OCI-LY7 (cell line): ENCODE measurements around the gene TRMT11. TPM values are rescaled to one million over a fixed set of nuclear protein-coding genes. Genes with fewer than 3 reads are reported as not detected.

ENCODE experiments used
- BruUV-seq: library from RNA; stranded (reverse); fragments of 400-500 nt; replicated peaks from 2 replicates; lab custom pipeline; 2021; lab: Mats Ljungman, UMichigan
- CTCF ChIA-PET: fragments of 300-600 bp; sonication (Branson Sonifier 250); formaldehyde crosslinking; loops from one replicate; lab custom pipeline; 2022; ENCODE audit warnings: antibody characterized with exemption; ENCODE audit not compliant: unreplicated experiment; lab: Charles Lee
- POLR2A ChIA-PET: fragments of 300-600 bp; sonication (Branson Sonifier 250); formaldehyde crosslinking; loops from one replicate; lab custom pipeline; 2022; ENCODE audit warnings: antibody characterized with exemption; lab: Charles Lee
- DNase-seq: peaks from one replicate; pipeline ENCODE4 v3.0.0-alpha.2; 2015; ENCODE audit warnings: low spot score
- H2AFZ ChIP-seq: fragments of 200-600 bp; sonication (generic), shearing (Covaris generic); 2 replicates; pipeline ENCODE4 v1.6.1; 2014; ENCODE audit warnings: mild to moderate bottlenecking, antibody characterized with exemption, low read length, moderate library complexity
- H3K27ac ChIP-seq: fragments of 200-600 bp; sonication (generic); 2 replicates; pipeline ENCODE4 v1.5.1; 2014; ENCODE audit warnings: mixed run types, low read depth, mild to moderate bottlenecking, moderate library complexity, low read length, inconsistent platforms; ENCODE audit not compliant: poor library complexity, severe bottlenecking
- H3K36me3 ChIP-seq: fragments of 200-600 bp; sonication (generic); 2 replicates; pipeline ENCODE4 v1.6.1; 2014; ENCODE audit warnings: mild to moderate bottlenecking, antibody characterized with exemption, low read length, moderate library complexity, mixed read lengths; ENCODE audit not compliant: insufficient read depth
- H3K4me1 ChIP-seq: fragments of 200-600 bp; sonication (generic); 2 replicates; pipeline ENCODE4 v1.5.1; 2014; ENCODE audit warnings: mild to moderate bottlenecking, low read length; ENCODE audit not compliant: insufficient read depth, poor library complexity, severe bottlenecking
- H3K4me2 ChIP-seq: fragments of 200-600 bp; sonication (generic); 2 replicates; pipeline ENCODE4 v1.6.1; 2014; ENCODE audit warnings: mild to moderate bottlenecking, low read length
- H3K4me3 ChIP-seq: fragments of 200-600 bp; sonication (generic); 2 replicates; pipeline ENCODE4 v1.5.1; 2014; ENCODE audit warnings: mild to moderate bottlenecking, low read depth, low read length; ENCODE audit not compliant: poor library complexity, severe bottlenecking
- H3K79me2 ChIP-seq: fragments of 200-600 bp; sonication (generic); 2 replicates; pipeline ENCODE4 v1.6.1; 2016; ENCODE audit warnings: low read depth, mild to moderate bottlenecking, low read length, moderate library complexity, mixed read lengths; ENCODE audit not compliant: insufficient read depth
- H3K9me2 ChIP-seq: fragments of 200-600 bp; sonication (generic); 2 replicates; pipeline ENCODE4 v1.6.1; 2016; ENCODE audit warnings: mild to moderate bottlenecking, low read length, mixed read lengths; ENCODE audit not compliant: insufficient read depth
- H3K9me3 ChIP-seq: fragments of 200-600 bp; sonication (generic); 2 replicates; pipeline ENCODE4 v1.6.1; 2014; ENCODE audit warnings: mild to moderate bottlenecking, mixed run types, low read length, mixed read lengths
- H4K20me1 ChIP-seq: fragments of 200-600 bp; sonication (generic); 2 replicates; pipeline ENCODE4 v1.6.1; 2014; ENCODE audit warnings: mild to moderate bottlenecking, antibody characterized with exemption, low read length, moderate library complexity, mixed read lengths; ENCODE audit not compliant: insufficient read depth
- EZH2phosphoT487 ChIP-seq: fragments of 200-600 bp; sonication (generic); IDR thresholded peaks from 2 replicates; pipeline ENCODE4 v1.6.1; 2018; ENCODE audit warnings: low read depth, borderline replicate concordance, mild to moderate bottlenecking, mixed run types, antibody characterized with exemption, low read length, moderate library complexity, mixed read lengths
- intact Hi-C: fragments of 100-400 bp; cut with micrococcal nuclease; formaldehyde crosslinking; loops from one replicate; pipeline ENCODE4 v1.10.0; 2022; ENCODE audit not compliant: unreplicated experiment
- total RNA-seq, 2 experiments: library from RNA; depleted of rRNA in 1 of 2; stranded (reverse); fragments of >200 nt in 1 of 2; shearing (Covaris generic) in 1 of 2; gene quantifications; 2 replicates each; pipeline ENCODE4 v1.2.3, GENCODE V29; 2014 to 2022
- TF ChIP-seq, protein P1 (sequence below): fragments of 200-600 bp; sonication (generic); conservative IDR thresholded peaks from 2 replicates; pipeline ENCODE4 v1.5.1; 2014; ENCODE audit warnings: mild to moderate bottlenecking, antibody characterized with exemption, low read length, moderate library complexity, mixed read lengths

TRMT11 gene
- total RNA-seq, 2 experiments from 2014 or later = 32.9 to 46.8 TPM

DNA sequence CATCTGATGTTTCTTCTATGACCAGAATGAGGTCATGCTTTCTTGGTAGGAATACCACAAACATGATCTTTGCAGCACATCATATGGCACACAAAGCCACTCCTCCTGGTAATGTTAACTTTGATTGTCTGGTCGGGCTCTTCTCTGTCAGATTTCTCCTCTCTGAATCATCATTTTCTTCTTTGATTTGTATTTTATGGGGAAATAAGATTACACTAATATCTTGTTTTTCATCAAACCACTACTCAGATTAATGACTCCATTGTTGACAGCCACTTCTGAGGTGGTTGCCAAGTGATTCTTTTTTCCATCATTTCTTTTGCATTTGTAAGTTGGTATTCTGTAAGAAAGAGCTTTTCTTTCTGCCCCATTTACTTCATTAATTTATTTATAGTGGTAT is 29.5 kb downstream of the TRMT11 start:
- Histone ChIP-seq H2AFZ (no peak overlapping the region), H3K4me1 (no peaks in the 10 kb centered on the region), H3K36me3 (peaks cover 90% of the 10 kb centered on the region), H4K20me1 (no peaks in the 10 kb centered on the region), H3K79me2 (no peaks in the 10 kb centered on the region), H3K4me3 (no peak overlapping the region), H3K9me2 (no peaks in the 10 kb centered on the region), H3K27ac (no peak overlapping the region), H3K4me2 (no peak overlapping the region), H3K9me3 (no peaks in the 10 kb centered on the region)
- BruUV-seq = no TSS peak
- DNase-seq = no peak
- CTCF ChIA-PET = no interaction called here
- intact Hi-C loops = no loop called here
- POLR2A ChIA-PET = interaction anchor here (0.5 to 1.2 kb wide), 3 partner anchors 10 to 385 kb away, joined by 3 read pairs; no protein-coding TSS in a partner anchor
- TF ChIP-seq, protein P1, sequence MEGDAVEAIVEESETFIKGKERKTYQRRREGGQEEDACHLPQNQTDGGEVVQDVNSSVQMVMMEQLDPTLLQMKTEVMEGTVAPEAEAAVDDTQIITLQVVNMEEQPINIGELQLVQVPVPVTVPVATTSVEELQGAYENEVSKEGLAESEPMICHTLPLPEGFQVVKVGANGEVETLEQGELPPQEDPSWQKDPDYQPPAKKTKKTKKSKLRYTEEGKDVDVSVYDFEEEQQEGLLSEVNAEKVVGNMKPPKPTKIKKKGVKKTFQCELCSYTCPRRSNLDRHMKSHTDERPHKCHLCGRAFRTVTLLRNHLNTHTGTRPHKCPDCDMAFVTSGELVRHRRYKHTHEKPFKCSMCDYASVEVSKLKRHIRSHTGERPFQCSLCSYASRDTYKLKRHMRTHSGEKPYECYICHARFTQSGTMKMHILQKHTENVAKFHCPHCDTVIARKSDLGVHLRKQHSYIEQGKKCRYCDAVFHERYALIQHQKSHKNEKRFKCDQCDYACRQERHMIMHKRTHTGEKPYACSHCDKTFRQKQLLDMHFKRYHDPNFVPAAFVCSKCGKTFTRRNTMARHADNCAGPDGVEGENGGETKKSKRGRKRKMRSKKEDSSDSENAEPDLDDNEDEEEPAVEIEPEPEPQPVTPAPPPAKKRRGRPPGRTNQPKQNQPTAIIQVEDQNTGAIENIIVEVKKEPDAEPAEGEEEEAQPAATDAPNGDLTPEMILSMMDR = no peak
- TF ChIP-seq EZH2phosphoT487 = no peak

DNA sequence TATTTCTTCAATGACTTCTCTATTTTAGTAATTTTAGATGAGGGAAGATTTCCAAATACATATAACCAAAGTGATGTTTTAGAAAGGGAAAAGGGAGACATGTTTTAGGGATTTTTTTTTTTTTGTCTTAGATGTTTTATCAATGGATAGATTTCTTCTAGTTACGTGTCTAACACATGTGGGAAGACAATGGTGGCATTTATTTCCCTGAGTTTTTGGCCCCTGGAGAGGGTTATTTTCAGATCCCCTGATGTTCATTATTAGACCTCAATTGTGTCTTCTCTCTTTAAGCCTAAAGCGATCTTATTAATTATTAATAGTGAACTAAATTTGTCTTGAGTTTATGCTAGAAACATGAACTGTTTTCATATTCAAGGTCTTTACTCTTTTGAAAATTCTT is 30.3 kb downstream of the TRMT11 start:
- POLR2A ChIA-PET = interaction anchor here (0.9 to 1.2 kb wide), 3 partner anchors 48 to 89 kb away, joined by 3 to 4 read pairs (median 3); no protein-coding TSS in a partner anchor
- Histone ChIP-seq H3K79me2 (no peaks in the 10 kb centered on the region), H4K20me1 (no peaks in the 10 kb centered on the region), H3K9me3 (no peaks in the 10 kb centered on the region), H3K36me3 (peaks cover 90% of the 10 kb centered on the region), H3K9me2 (no peaks in the 10 kb centered on the region), H2AFZ (no peak overlapping the region), H3K4me2 (no peak overlapping the region), H3K4me1 (no peaks in the 10 kb centered on the region), H3K4me3 (no peak overlapping the region), H3K27ac (no peak overlapping the region)
- TF ChIP-seq, protein P1 = no peak
- no peak for TF ChIP-seq EZH2phosphoT487
- DNase-seq = no peak
- BruUV-seq = no TSS peak
- intact Hi-C loops = no loop called here
- CTCF ChIA-PET = no interaction called here

DNA sequence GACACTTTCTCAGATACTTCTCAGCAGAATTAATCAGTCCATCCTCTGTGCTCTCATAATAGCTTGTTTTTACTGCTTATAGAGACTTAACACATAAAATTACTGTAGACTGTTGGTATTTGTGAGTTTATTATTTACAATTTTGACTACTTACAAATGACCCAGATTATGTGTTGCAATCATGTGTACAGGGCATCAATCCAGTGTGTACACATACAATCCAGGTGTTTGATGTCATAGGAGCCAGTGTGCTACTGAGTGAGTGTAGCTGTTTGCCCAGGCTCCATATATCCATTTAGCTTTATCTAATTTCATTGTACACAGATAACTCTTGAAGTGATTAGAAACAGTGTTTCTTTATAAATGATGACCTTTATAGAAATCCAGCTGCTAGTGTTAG is 31.3 kb downstream of the TRMT11 start:
- H3K27ac ChIP-seq = no peak overlapping the region
- H2AFZ ChIP-seq = no peak overlapping the region
- CTCF ChIA-PET = no interaction called here
- POLR2A ChIA-PET = interaction anchor here (0.9 kb wide), 1 partner anchor 24 kb away, joined by 3 read pairs; no protein-coding TSS in a partner anchor
- H3K4me1 ChIP-seq = no peaks in the 10 kb centered on the region
- H3K9me2 ChIP-seq = no peaks in the 10 kb centered on the region
- H4K20me1 ChIP-seq = no peaks in the 10 kb centered on the region
- no TSS peak for BruUV-seq
- no peak for DNase-seq
- TF ChIP-seq EZH2phosphoT487 = no peak
- TF ChIP-seq, protein P1 = no peak
- no peaks in the 10 kb centered on the region for H3K79me2 ChIP-seq
- peaks cover 90% of the 10 kb centered on the region for H3K36me3 ChIP-seq
- no peaks in the 10 kb centered on the region for H3K9me3 ChIP-seq
- H3K4me3 ChIP-seq = no peak overlapping the region
- intact Hi-C loops = no loop called here
- no peak overlapping the region for H3K4me2 ChIP-seq
